ENCODE results near the gene FHIT. TPM values are rescaled to one million over a fixed set of nuclear protein-coding genes. Genes with fewer than 3 reads are reported as not detected.

FHIT gene
- total and polyA plus RNA-seq, 7 donors, result 2.4 to 10.2 (median 6.1) TPM

DNA sequence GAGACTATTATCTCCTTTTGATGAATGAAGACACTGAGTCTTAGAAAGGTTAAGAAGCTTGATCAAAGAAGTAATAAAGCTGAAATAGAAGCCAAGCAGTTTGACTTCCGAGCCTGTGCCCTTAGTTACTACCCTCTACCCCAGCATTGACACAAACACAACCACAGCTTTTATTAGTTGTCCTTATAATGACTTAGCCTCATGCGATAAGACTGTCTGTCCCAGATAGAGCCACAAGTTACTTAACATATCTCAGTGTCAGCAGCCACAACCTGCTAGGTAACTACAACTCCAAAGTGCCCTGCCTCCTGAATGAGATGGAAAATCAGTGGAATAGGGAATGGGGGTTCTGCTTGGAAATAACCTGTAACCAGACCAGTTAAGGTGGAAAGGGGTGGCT, 1419.9 kb downstream of the FHIT start:
- intact Hi-C loops (cut with DNase I), result no loop called here

DNA sequence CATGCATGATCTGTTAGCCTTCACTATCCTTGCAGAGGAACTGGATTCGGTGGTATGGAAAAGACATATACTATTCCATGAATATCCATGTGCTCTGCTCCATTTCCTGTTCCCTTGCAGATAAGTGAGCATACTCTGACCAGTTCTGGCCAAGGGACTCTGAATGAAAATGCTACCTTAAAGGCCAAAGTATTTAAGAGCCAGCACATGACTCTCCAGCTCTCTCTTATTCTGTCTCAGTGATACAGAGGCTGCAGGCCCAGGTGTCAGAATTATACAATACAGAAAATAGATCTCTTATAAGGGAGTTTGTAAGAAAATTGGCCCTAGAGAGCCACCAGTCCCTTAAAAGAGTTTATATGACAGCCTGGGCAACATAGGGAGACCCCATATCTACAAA, 1421.7 kb downstream of the FHIT start:
- Histone ChIP-seq H3K27me3 (no peaks in the 10 kb centered on the region), H3K27ac (no peak overlapping the region), H3K4me3 (no peak overlapping the region), H3K9me3 (no peaks in the 10 kb centered on the region), H3K4me1 (no peaks in the 10 kb centered on the region), H3K36me3 (no peaks in the 10 kb centered on the region)
- no peak for TF ChIP-seq EP300 (IDR thresholded peaks at IDR 0.05)
- TF ChIP-seq, protein P1, sequence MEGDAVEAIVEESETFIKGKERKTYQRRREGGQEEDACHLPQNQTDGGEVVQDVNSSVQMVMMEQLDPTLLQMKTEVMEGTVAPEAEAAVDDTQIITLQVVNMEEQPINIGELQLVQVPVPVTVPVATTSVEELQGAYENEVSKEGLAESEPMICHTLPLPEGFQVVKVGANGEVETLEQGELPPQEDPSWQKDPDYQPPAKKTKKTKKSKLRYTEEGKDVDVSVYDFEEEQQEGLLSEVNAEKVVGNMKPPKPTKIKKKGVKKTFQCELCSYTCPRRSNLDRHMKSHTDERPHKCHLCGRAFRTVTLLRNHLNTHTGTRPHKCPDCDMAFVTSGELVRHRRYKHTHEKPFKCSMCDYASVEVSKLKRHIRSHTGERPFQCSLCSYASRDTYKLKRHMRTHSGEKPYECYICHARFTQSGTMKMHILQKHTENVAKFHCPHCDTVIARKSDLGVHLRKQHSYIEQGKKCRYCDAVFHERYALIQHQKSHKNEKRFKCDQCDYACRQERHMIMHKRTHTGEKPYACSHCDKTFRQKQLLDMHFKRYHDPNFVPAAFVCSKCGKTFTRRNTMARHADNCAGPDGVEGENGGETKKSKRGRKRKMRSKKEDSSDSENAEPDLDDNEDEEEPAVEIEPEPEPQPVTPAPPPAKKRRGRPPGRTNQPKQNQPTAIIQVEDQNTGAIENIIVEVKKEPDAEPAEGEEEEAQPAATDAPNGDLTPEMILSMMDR (IDR thresholded peaks at IDR 0.05), result no peak
- no peak for TF ChIP-seq POLR2AphosphoS5 (IDR thresholded peaks at IDR 0.05)
- TF ChIP-seq POLR2A (IDR thresholded peaks at IDR 0.05), result no peak
- intact Hi-C loops (cut with DNase I), result no loop called here
- 94 to 97% methylated on average over 1 of the region's 1 CpG for WGBS, 2 donors
- DNase-seq, result no peak

More for the DNA sequence above, 1419.9 kb downstream of the FHIT start:
- TF ChIP-seq POLR2AphosphoS5 (IDR thresholded peaks at IDR 0.05) (no peak), EP300 (IDR thresholded peaks at IDR 0.05) (no peak), POLR2A (IDR thresholded peaks at IDR 0.05) (no peak)
- TF ChIP-seq, protein P1 (IDR thresholded peaks at IDR 0.05), result no peak
- no peaks in the 10 kb centered on the region for H3K36me3 ChIP-seq
- H3K4me1 ChIP-seq, result no peaks in the 10 kb centered on the region
- no peak overlapping the region for H3K27ac ChIP-seq
- no peaks in the 10 kb centered on the region for H3K9me3 ChIP-seq
- DNase-seq, result no peak
- no peak overlapping the region for H3K4me3 ChIP-seq
- H3K27me3 ChIP-seq, result no peaks in the 10 kb centered on the region
- 95 to 96% methylated on average over 2 of the region's 2 CpGs for WGBS, 2 donors

DNA sequence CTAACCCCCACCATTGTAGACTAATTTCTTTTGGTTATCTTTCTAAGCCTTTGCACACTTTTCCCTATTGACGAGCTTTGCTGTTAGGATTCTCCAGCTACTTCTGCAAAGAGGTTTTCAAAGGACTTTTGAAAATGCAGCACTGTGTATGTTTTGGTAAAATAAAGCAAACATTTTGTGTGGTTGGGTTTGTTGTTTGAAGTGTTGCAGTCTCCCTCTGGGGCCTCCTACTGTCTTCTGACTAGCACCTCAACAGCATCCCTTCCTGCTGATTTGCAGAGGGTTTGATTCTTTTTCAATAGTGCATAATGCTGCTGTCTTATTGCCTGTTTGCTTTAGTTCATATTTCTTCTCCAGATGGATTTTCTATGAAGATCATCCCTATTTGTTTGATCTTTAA, 1426.4 kb downstream of the FHIT start:
- no peak overlapping the region for H3K4me3 ChIP-seq
- no peaks in the 10 kb centered on the region for H3K27me3 ChIP-seq
- TF ChIP-seq POLR2A (IDR thresholded peaks at IDR 0.05), result no peak
- TF ChIP-seq, protein P1 (IDR thresholded peaks at IDR 0.05), result no peak
- no peaks in the 10 kb centered on the region for H3K9me3 ChIP-seq
- H3K36me3 ChIP-seq, result no peaks in the 10 kb centered on the region
- DNase-seq, result no peak
- H3K27ac ChIP-seq, result no peak overlapping the region
- WGBS, 2 donors, result 0 to 4% methylated on average over 1 of the region's 1 CpG
- H3K4me1 ChIP-seq, result no peaks in the 10 kb centered on the region
- intact Hi-C loops (cut with DNase I), result no loop called here

DNA sequence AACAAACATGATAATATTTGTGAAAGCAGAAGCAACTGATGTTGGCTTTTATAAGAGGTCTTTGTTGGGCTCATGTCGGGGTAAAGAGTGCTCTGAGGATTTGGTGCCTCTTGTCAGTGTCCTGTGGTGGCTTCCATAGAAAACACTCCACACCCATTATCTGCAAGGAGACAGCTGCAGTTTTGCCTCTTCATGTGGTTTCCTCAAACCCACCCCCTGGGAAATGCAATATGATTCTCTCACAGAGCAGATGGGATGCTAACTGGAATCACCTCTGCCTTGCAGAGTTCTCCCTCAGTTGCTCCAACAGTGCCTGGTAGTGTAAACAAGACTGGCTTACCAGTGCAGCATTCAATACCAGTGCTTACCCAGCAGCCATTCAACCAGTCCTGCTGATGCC, 1430.0 kb downstream of the FHIT start:
- H3K4me3 ChIP-seq, result no peak overlapping the region
- H3K36me3 ChIP-seq, result no peaks in the 10 kb centered on the region
- no peak for TF ChIP-seq EP300 (IDR thresholded peaks at IDR 0.05)
- no peak for TF ChIP-seq POLR2AphosphoS5 (IDR thresholded peaks at IDR 0.05)
- TF ChIP-seq POLR2A (IDR thresholded peaks at IDR 0.05), result no peak
- TF ChIP-seq, protein P1 (IDR thresholded peaks at IDR 0.05), result no peak
- no peak for DNase-seq
- no peaks in the 10 kb centered on the region for H3K27me3 ChIP-seq
- H3K9me3 ChIP-seq, result no peaks in the 10 kb centered on the region
- H3K27ac ChIP-seq, result no peak overlapping the region
- intact Hi-C loops (cut with DNase I), result no loop called here
- WGBS, 2 donors, result 69 to 72% methylated on average over 1 of the region's 1 CpG
- peaks cover 0 to 23% (median 11%) of the 10 kb centered on the region in 4 donors for H3K4me1 ChIP-seq

DNA sequence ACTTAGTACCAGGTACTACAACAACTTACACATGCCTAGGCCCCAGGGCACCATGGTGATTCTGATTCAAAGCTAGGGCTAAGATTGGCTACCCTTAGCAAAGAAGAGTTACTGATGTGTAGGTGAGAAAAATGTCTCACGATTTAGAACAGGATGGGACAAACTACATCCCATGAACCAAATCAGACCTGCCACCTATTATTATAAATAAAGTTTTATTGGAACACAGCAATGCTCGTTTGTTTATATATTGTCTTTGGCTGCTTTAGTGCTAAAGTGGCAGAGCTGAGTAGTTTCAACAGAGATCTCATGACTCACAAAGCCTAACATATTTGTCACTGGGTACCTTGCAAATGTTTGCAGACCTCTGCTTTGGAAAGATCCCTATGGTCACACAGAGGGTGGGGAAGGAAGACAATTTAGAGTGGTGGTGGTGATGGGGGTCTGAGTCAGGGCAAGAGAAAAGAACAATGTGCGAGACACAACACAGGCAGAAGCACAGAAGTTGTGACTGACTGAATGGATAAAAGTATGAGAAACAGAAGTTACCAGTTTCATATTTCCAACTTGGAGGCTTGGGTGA, 1430.8 kb downstream of the FHIT start:
- H3K27me3 ChIP-seq, result no peaks in the 10 kb centered on the region
- no peak for DNase-seq
- H3K36me3 ChIP-seq, result no peaks in the 10 kb centered on the region
- no peak overlapping the region for H3K4me3 ChIP-seq
- TF ChIP-seq EP300 (IDR thresholded peaks at IDR 0.05) (no peak), POLR2A (IDR thresholded peaks at IDR 0.05) (no peak), POLR2AphosphoS5 (IDR thresholded peaks at IDR 0.05) (no peak)
- TF ChIP-seq, protein P1 (IDR thresholded peaks at IDR 0.05), result no peak
- WGBS, 2 donors, result 83 to 88% methylated on average over 3 of the region's 3 CpGs
- intact Hi-C loops (cut with DNase I), result no loop called here
- H3K9me3 ChIP-seq, result no peaks in the 10 kb centered on the region
- H3K4me1 ChIP-seq, result peaks cover 0 to 23% (median 11%) of the 10 kb centered on the region in 4 donors
- no peak overlapping the region for H3K27ac ChIP-seq
